Measurements from ENCODE around the gene ORMDL3.
"Not testable (repeated sequence)": the region's sequence is repeated elsewhere in the genome, so short reads cannot be mapped to it uniquely, and the experiment has no call there.

ORMDL3 gene

GRCh38 chr17:39949028-39949427 is 21.6 kb upstream of the ORMDL3 start:
- no peak for DNase-seq (ENCODE audit: low read depth)

DNA sequence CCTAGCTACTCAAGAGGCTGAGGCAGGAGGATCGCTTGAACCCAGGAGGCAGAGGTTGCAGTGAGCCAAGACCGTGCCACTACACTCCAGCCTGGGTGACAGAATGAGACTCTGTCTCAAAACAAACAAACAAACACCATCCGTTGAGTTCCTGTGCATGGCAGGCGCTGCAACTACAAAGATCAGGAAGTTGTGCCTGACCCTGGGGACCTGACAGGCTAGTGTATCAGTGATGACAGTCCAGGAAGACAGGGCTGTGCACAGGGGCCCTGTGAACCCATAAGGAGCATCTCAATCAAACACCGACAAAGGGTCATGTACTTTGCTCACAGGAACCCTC is 21.1 kb upstream of the ORMDL3 start:
- not testable (repeated sequence) for DNase-seq (ENCODE audit: low read depth)

DNA sequence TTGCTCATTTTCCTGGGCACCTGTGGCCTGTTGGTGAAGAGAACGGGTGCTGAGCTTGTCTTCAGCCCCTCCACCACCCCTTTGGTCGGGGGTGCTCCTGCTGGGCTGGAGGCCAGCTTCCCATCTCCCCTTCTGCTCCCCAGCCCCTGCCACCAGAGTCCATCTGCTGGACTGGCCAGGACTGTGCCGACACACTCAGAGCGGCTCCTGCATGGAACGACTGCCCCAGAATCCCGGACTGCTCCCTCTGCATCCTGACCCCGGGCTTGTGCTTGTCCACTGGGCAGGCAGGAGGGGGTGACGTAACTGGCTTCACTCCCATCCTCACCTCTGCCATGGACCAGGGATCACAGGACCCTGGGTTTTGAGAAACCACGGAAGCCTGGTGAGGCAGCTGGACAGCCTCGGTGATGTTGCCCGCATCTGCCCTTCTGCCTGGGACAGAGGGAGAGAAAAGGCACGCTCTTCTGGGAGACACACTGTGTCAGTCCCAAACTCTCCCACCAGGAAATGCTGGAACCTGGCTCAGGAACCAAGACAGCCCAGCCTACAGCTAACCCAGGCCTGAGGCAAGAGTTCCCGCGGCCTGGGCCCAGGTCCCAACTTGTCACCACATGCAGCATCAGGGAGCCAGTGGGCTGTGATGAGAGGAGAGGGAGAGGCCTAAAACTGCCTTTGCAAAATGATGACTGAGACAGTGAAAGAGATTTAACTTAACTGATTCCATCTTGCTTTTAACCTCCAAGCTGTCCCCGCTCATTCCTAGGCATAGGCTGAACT is 19.3 kb upstream of the ORMDL3 start:
- no peak for DNase-seq (ENCODE audit: low read depth)

DNA sequence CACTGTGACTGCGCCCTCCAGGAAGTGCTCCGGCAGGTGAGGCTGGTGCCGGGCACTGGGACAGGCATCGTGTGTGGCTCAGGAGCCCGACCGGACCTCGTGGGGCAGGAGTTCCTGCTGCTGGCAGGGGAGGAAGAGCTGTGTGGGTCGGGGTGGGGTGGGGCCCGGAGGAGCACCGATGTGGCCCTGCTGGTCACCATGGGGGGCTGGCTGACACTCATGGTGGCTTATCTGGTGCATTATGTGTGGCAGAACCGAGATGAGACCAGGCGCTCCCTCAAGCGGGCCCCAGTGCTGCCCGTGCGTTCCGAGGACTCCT is 17.0 kb upstream of the ORMDL3 start:
- no peak for DNase-seq (ENCODE audit: low read depth)

DNA sequence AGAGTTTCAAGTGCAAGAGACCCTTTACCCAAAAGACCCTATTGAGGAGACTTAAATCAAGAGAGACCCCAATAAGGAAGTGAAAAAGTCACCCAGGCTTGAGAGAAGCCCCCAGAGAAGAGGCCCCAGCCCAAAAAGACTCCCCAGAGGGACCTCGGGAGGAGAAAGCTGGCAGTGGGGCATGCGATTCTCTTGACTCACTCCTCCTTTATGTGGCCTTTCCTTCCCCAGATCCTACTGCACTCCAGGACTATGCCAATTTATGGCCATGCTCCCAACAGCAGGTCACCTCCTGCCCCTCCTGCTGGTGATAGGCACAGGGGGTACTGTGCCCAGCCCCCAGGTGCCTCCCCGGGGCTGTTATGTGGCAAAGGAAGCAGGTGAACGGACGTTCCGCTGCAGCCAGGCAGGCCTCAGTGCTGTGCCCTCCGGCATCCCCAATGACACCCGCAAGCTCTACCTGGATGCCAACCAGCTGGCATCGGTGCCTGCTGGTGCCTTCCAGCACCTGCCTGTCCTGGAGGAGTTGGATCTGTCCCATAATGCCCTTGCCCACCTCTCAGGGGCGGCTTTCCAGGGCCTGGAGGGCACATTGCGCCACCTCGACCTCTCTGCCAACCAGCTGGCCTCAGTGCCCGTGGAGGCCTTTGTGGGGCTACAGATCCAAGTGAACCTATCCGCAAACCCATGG is 16.4 kb upstream of the ORMDL3 start:
- DNase-seq (ENCODE audit: low read depth), result no peak

DNA sequence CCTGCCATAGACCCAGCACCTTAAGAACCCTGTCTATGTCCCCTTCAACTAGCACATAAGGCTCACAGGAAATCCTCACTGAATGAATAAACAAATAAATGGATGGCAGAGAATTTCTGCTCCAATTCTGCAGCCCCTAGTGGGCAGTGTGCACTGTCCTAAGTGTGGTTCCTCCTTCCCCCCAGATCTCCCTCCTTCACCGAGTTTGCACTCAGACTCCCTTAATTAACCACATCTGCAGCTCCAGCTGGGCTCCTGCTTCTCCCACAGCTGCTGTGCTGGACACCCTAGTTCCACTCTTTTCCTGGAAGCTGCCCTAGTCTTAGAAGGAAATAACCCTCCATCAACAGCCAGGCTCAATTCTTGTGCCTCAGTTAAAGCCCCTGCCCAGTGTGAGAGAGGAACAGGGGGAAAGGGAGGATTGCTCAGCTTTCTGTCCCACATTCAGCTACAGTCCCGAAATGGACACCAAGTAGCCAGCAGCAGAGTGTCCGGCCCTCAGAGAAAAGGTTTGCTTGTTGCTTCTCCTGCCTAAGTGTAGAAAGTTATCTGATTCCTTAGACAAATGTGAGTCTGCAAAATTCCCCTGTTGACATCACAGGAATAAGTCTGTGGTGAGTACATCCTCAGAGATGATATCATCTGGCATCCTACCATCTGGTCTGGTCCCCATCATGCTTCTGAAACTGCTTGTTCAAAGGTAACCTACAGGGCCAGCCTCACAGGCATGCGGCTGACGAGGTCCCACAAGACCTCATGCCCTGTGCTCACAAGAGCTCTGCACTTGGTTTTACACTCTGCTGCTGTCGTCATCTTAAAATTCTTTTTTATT is 12.4 kb upstream of the ORMDL3 start:
- peak; percentile 31 for DNase-seq (ENCODE audit: low read depth)

DNA sequence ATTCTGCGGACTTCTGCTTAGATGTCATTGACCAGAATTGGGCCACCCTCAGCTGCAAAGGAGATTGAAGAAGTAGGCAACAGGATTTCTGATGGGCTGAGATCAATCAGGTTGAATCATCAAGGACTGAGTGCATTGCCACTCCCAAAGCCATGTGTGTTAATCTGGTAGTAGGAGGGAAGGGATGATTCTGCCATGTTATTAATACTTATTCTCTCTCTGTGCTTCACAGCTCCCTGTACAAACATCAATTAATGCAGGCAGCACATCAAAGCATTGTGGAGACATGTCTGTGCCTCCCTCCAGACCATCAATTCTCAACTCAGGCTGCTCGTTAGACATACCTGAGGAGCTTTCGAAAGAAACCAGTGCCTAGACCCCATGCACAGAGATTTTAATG is 11.7 kb upstream of the ORMDL3 start:
- DNase-seq (ENCODE audit: low read depth), result no peak

DNA sequence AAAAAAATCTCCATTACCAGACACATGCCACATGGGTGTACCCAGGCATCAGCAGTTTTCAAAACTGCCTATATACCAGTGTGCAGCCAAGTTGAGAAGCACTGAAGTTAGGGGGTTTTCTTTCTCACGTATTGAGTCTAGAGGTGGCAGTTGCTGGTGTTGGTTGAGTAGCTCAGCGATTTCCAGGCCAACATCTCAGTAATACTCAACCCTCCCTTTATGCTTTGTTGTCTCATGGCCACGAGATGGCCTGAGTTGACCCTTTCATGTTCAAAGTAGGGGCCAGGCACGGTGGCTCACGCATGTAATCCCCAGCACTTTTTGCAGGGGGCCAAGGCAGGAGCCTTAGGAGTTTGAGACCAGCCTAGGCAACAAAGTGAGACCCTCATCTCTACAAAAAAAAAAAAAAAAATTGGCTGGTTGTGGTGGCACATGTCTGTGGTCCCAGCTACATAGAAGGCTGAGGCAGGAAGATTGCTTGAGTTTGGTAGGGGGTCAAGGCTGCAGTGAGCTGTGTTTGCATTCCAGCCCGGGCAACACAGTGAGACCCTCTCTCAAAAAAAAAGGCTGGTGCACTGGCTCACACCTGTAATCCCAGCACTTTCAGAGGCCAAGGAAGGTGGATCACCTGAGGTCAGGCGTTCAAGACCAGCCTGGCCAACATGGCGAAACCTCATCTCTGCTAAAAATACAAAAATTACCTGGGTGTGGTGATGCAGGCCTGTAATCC is 10.9 kb upstream of the ORMDL3 start:
- DNase-seq (ENCODE audit: low read depth), result no peak

- DNase-seq (ENCODE audit: low read depth), result no peak
Measured at GRCh38 chr17:39937447-39937846, 10.0 kb upstream of the ORMDL3 start.

DNA sequence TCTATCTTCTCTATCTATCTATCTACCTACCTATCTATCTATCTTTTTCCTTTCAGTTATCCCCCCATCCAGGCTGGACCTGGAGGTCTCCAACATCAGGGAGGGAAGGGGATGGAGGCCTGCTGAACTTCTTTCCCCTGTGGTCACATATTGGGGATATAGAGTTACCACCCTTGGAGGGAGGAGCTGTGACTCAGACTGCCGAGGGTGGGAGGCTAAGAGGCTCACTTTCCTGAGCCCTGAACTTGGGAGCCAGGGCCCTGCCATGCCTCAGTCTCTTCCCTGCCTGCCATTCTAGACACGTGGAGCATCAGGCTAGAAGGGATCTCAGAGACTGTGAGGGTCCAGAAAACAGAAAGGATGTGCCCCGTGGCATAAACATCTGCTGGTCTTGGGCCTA is 8.5 kb upstream of the ORMDL3 start:
- DNase-seq (ENCODE audit: low read depth), result no peak

DNA sequence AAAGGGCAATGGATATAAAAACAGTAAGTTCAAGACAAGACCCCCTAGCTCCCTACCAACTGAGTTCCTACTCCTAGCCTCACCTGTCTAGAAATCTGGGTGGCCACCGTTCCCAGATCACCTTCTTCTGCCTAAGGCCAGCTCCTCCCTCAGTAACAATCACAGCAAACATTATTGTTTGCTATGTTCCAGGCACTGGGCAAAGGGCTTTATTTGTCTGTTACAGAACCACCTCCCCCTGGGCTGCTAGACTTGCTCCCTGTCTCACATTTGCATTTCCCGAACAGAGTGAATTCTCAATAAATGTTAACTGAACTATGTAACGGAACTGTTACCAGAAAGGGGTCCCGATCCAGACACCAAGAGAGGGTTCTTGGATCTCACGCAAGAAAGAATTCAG is 6.9 kb upstream of the ORMDL3 start:
- no peak for DNase-seq (ENCODE audit: low read depth)

- no peak for DNase-seq (ENCODE audit: low read depth)
Measured at GRCh38 chr17:39933912-39934311, 6.5 kb upstream of the ORMDL3 start.

DNA sequence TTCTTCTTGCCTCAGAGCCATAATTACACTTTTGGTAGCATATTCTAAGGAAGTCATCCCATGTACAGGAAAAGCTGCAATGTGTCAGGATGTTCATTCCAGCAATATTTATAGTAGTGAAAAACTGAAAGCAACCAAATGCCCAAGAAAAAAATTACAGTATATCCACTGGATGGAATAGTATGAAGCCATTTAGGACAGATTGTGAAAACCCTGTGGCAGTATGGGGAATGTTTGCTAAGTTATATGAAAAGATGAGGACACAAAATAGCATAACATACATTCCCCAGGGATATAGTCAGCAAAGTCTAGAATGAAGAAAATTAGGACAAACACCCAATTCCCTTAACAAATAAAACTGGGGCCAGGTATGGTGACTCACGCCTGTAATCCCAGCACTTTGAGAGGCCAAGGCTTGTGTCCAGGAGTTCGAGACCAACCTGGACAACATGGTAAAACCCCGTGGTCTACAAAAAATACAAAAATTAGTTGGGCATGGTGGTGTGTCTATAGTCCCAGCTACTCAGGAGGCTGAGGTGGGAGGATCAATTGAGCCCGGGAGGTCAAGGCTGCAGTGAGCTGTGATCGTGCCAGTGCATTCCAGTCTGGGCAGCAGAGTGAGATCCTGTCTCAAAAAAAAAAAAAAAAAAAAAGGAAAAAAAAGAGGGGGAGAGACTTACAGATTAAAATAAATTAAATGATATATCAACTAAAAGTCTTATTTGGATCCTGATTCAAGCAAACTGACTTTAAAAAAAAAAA is 2.4 kb upstream of the ORMDL3 start:
- no peak for DNase-seq (ENCODE audit: low read depth)

DNA sequence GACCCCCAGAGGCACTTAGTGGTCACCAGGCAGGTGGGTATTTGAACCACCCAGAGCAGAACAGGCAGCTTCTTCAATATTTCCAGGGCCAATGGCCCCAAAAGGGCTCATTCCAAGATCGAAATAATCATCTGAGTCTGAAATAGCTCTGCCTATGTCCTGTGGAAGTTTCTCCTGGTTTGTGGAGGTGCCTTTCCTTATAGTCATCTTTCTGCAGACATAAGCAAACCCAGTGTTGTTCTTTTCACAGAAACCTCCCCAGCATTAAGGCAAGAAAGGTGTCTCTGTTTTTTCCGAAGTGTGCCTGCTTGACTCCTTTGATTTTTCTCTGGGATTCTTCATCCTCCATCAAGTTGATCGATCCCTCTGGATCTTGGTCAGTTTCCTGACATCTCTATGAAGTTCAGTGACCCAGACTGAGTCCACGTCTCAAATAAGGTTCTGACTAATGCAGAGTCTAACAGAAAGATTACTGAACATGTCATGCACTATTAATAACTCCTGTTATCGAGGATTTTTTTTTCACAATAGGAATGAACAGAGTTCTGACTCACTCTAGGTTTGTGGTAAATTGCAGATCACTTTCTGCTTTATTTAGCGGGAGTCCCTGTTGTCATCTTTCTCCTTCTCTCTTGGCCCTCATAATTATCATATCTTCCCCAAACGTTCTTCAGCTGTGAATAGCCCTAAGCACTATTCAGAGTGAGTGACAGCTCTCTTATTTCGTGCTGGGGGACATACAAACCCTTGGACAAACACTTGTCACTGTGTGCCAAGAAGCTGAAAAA is 1.7 kb upstream of the ORMDL3 start:
- DNase-seq (ENCODE audit: low read depth), result no peak

DNA sequence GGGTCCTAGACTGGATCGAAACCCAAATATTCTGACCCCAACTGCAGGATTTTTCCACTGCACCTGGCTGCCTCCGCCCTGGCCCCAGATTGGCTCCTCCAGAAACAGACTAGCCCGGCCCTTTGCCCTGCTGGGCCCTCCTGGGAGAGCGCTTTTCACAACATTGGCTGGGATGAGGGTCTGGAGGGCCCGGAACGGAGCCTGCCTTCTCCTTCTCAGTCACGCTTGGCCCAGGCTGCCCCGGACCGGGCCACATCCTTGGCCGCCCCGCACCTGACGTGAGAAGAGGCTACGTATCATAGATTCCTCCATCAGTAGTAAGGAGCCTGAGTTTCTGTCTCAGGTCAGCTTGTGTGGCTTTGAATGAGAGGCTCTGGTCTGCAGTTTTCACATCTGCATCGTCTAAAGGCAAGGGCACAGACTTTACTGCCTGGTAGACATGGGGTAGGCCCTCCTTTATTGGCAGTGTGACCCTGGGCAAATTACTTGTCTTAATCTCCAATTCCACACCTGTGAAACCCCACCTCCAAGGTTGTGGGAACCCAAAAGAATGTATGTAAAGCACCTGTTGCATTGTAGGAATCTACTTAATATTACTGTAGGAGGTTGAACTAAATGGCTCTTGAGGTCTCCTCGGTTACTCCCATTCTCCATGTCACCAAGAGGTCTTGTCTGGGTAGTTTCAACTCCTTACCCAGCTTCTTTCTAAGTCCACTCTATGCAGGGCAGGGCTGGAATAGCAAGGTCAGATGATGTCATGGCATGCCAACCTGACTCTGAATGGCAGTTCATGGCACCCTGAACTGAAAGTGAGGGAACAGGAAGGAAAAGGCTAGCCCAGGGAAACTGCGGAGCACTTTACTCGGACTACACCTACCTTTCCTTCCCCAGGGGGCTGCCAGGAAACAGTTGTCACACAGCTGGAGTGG is 792 bp upstream of the ORMDL3 start:
- no peak for DNase-seq (ENCODE audit: low read depth)

- peak; percentile 44 for DNase-seq (ENCODE audit: low read depth)
Measured at GRCh38 chr17:39926588-39927100, 757 bp downstream of the ORMDL3 start.

DNA sequence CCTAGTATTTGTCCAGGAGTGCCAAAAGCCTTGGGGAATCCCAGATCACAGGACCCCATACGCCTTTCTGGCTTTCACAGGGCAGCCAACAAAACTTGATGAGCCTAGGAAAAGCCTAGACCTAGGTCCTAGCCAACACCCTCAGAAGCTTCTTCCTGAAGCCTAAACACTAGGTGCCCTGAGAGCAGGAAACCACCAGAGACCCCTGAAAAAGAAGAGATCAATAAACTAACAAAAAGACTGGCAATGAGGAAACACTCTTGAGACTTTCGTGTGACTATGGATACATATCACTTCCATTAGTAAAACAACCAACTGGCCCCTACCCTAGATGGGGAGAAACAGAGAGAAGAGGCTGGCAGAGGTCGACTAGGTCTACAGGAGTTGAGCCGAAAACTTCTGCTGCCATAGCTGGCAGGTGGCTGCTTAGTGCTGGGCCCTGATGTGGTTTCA is 1.2 kb downstream of the ORMDL3 start:
- no peak for DNase-seq (ENCODE audit: low read depth)

GRCh38 chr17:39925282-39926134 is 1.9 kb downstream of the ORMDL3 start:
- DNase-seq (ENCODE audit: low read depth), result no peak

GRCh38 chr17:39924691-39925055 is 2.7 kb downstream of the ORMDL3 start:
- DNase-seq (ENCODE audit: low read depth), result no peak
